ENCODE data around the gene UGT1A4. TPM values are rescaled to one million over a fixed set of nuclear protein-coding genes. Genes with fewer than 3 reads are reported as not detected.

Gene UGT1A4
- total RNA-seq, 1 donor from 2014 or later, result 0.26 TPM

DNA sequence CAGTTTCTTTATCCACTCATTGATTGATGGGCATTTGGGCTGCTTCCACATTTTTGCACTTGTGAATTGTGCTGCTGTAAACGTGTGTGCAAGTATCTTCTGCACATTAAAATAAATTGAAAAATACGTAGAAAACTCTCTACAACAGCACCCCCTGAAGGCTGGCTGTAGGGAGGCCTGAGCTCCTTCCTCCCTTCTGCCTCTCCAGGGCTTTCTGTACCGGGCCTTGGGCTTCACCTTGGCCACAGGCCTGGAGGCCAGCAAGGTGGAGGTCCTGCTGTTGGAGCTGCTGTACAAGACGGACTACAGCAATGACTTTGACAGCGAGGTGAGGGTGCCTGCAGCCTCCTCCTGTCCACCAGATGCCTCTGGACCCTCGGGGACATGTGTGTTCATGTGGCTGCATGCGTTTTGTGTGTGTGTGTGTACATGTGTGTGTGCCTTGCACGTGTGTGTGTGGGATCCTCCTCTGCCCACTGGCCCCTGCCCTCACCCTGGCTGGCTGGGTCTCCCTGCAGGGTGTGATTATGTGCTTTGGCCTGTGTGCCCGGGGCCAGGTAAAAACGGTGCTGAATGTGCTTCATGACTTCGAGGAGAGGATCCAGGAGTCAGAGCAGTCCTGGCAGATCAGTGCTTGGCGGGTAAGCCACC is 88.8 kb downstream of the UGT1A4 start:
- TF ChIP-seq, protein P1, sequence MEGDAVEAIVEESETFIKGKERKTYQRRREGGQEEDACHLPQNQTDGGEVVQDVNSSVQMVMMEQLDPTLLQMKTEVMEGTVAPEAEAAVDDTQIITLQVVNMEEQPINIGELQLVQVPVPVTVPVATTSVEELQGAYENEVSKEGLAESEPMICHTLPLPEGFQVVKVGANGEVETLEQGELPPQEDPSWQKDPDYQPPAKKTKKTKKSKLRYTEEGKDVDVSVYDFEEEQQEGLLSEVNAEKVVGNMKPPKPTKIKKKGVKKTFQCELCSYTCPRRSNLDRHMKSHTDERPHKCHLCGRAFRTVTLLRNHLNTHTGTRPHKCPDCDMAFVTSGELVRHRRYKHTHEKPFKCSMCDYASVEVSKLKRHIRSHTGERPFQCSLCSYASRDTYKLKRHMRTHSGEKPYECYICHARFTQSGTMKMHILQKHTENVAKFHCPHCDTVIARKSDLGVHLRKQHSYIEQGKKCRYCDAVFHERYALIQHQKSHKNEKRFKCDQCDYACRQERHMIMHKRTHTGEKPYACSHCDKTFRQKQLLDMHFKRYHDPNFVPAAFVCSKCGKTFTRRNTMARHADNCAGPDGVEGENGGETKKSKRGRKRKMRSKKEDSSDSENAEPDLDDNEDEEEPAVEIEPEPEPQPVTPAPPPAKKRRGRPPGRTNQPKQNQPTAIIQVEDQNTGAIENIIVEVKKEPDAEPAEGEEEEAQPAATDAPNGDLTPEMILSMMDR (IDR thresholded peaks at IDR 0.05; ENCODE audit: insufficient read depth, low read length, severe bottlenecking), result no peak
- FAIRE-seq, result no peak
- Histone ChIP-seq H3K27me3 (ENCODE audit: control insufficient read depth, insufficient read depth, low read length) (peaks cover 5% of the 10 kb centered on the region), H3K36me3 (ENCODE audit: control insufficient read depth, insufficient read depth, low read length) (no peaks in the 10 kb centered on the region), H3K4me3 (ENCODE audit: low read depth, low read length) (no peak overlapping the region)
- DNase-seq (ENCODE audit: low read depth), result no peak

GRCh38 chr2:233807966-233808935 is 89.7 kb downstream of the UGT1A4 start:
- TF ChIP-seq, protein P1 (IDR thresholded peaks at IDR 0.05; ENCODE audit: insufficient read depth, low read length, severe bottlenecking), result no peak
- H3K27me3 ChIP-seq (ENCODE audit: control insufficient read depth, insufficient read depth, low read length), result peaks cover 5% of the 10 kb centered on the region
- FAIRE-seq, result no peak

GRCh38 chr2:233810385-233810784 is 91.8 kb downstream of the UGT1A4 start:
- Histone ChIP-seq H3K4me3 (ENCODE audit: low read depth, low read length) (no peak overlapping the region), H3K27me3 (ENCODE audit: control insufficient read depth, insufficient read depth, low read length) (peaks cover 7% of the 10 kb centered on the region), H3K36me3 (ENCODE audit: control insufficient read depth, insufficient read depth, low read length) (no peaks in the 10 kb centered on the region)
- DNase-seq (ENCODE audit: low read depth) (no peak), FAIRE-seq (no peak)
- TF ChIP-seq, protein P1 (IDR thresholded peaks at IDR 0.05; ENCODE audit: insufficient read depth, low read length, severe bottlenecking), result no peak

More at GRCh38 chr2:233807966-233808935, 89.7 kb downstream of the UGT1A4 start:
- DNase-seq (ENCODE audit: low read depth), result no peak
- Histone ChIP-seq H3K4me3 (ENCODE audit: low read depth, low read length) (no peak overlapping the region), H3K36me3 (ENCODE audit: control insufficient read depth, insufficient read depth, low read length) (no peaks in the 10 kb centered on the region)

GRCh38 chr2:233811087-233811486 is 92.6 kb downstream of the UGT1A4 start:
- TF ChIP-seq, protein P1 (IDR thresholded peaks at IDR 0.05; ENCODE audit: insufficient read depth, low read length, severe bottlenecking), result no peak
- DNase-seq (ENCODE audit: low read depth) (no peak), FAIRE-seq (no peak)

DNA sequence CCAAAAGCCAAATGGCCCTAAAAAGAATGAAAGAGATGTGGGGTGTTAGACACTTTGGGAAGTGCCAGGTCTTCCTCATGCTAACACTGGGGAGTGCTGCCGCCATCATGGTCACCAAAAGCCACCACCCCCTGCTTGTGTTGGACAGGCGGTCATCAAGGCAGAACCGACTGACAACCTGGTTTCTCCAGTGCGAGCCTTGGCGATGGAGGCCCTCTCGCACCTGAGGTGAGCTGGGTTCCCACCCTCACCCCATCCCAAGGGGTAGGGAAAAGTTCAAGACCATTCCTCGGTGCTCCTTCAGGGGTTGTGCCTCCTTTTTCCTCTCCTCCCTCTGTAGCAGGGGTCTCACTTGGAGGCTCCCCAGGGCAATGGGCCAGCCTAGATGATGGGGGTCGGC is 93.2 kb downstream of the UGT1A4 start:
- Histone ChIP-seq H3K36me3 (ENCODE audit: control insufficient read depth, insufficient read depth, low read length) (no peaks in the 10 kb centered on the region), H3K27me3 (ENCODE audit: control insufficient read depth, insufficient read depth, low read length) (peaks cover 7% of the 10 kb centered on the region), H3K4me3 (ENCODE audit: low read depth, low read length) (no peak overlapping the region)
- FAIRE-seq (no peak), DNase-seq (ENCODE audit: low read depth) (no peak)
- TF ChIP-seq, protein P1 (IDR thresholded peaks at IDR 0.05; ENCODE audit: insufficient read depth, low read length, severe bottlenecking), result no peak

More at GRCh38 chr2:233811087-233811486, 92.6 kb downstream of the UGT1A4 start:
- H3K36me3 ChIP-seq (ENCODE audit: control insufficient read depth, insufficient read depth, low read length), result no peaks in the 10 kb centered on the region
- peaks cover 7% of the 10 kb centered on the region for H3K27me3 ChIP-seq (ENCODE audit: control insufficient read depth, insufficient read depth, low read length)
- H3K4me3 ChIP-seq (ENCODE audit: low read depth, low read length), result no peak overlapping the region

All from bronchial epithelial cell (primary cell).